KMS-11 (cell line): Measurements from ENCODE around the gene CMTM7.
"Not testable (repeated sequence)": the region's sequence is repeated elsewhere in the genome, so short reads cannot be mapped to it uniquely, and the experiment has no call there.

ENCODE experiments used
- H2AFZ ChIP-seq: fragments of 200-600 bp; sonication (generic); 2 replicates; pipeline ENCODE4 v1.6.1; 2016; ENCODE audit warnings: antibody characterized with exemption, mixed run types, low read depth
- H3K27ac ChIP-seq: fragments of 200-600 bp; sonication (generic); 2 replicates; pipeline ENCODE4 v1.6.1; 2016; ENCODE audit warnings: mild to moderate bottlenecking, mixed run types
- H3K27me3 ChIP-seq: fragments of 200-600 bp; sonication (generic); 2 replicates; pipeline ENCODE4 v1.6.1; 2017; ENCODE audit warnings: mild to moderate bottlenecking, low read depth, mixed run types, moderate library complexity; ENCODE audit not compliant: insufficient read depth
- H3K36me3 ChIP-seq: fragments of 200-600 bp; sonication (generic); 2 replicates; pipeline ENCODE4 v1.6.1; 2017; ENCODE audit warnings: mild to moderate bottlenecking, mixed run types; ENCODE audit not compliant: insufficient read depth
- H3K4me1 ChIP-seq: fragments of 200-600 bp; sonication (generic); 2 replicates; pipeline ENCODE4 v1.6.1; 2016; ENCODE audit warnings: mild to moderate bottlenecking, low read depth, mixed run types; ENCODE audit not compliant: poor library complexity, severe bottlenecking
- H3K4me2 ChIP-seq: fragments of 200-600 bp; sonication (generic); 2 replicates; pipeline ENCODE4 v1.7.0; 2016; ENCODE audit warnings: mild to moderate bottlenecking, mixed run types
- H3K4me3 ChIP-seq: fragments of 200-600 bp; sonication (generic); IDR thresholded peaks from 2 replicates; pipeline ENCODE4 v1.6.1; 2017; ENCODE audit warnings: low read depth, low read length, mixed read lengths; ENCODE audit not compliant: insufficient read depth
- H3K79me2 ChIP-seq: fragments of 200-600 bp; sonication (generic); 2 replicates; pipeline ENCODE4 v1.6.1; 2016; ENCODE audit warnings: low read depth, mixed run types; ENCODE audit not compliant: insufficient read depth
- H3K9ac ChIP-seq: fragments of 200-600 bp; sonication (generic); 2 replicates; pipeline ENCODE4 v1.6.1; 2016; ENCODE audit warnings: mild to moderate bottlenecking, mixed run types
- H4K20me1 ChIP-seq: fragments of 200-600 bp; sonication (generic); 2 replicates; pipeline ENCODE4 v1.6.1; 2016; ENCODE audit warnings: mild to moderate bottlenecking, mixed run types; ENCODE audit not compliant: insufficient read depth
- CTCF ChIP-seq: fragments of 200-600 bp; sonication (generic); conservative IDR thresholded peaks from 2 replicates; pipeline ENCODE4 v1.6.1; 2017; ENCODE audit warnings: low read depth, mild to moderate bottlenecking, antibody characterized with exemption, low read length, moderate library complexity, mixed read lengths

Gene CMTM7

GRCh38 chr3:32471246-32471645 is 79.6 kb downstream of the CMTM7 start:
- H3K27me3 ChIP-seq = no peaks in the 10 kb centered on the region
- no peak for TF ChIP-seq CTCF
- H3K79me2 ChIP-seq = no peaks in the 10 kb centered on the region
- H3K4me2 ChIP-seq = no peak overlapping the region
- no peak overlapping the region for H3K4me3 ChIP-seq
- no peak overlapping the region for H3K27ac ChIP-seq
- H3K36me3 ChIP-seq = no peaks in the 10 kb centered on the region
- H4K20me1 ChIP-seq = no peaks in the 10 kb centered on the region
- no peak overlapping the region for H2AFZ ChIP-seq
- H3K4me1 ChIP-seq = peaks cover 16% of the 10 kb centered on the region
- no peak overlapping the region for H3K9ac ChIP-seq

- H4K20me1 ChIP-seq, H3K4me2 ChIP-seq, H3K79me2 ChIP-seq, H3K36me3 ChIP-seq, H3K27me3 ChIP-seq, H3K4me3 ChIP-seq, H3K9ac ChIP-seq, H3K27ac ChIP-seq, H2AFZ ChIP-seq: not testable (repeated sequence)
- peaks cover 16% of the 10 kb centered on the region for H3K4me1 ChIP-seq
Measured at GRCh38 chr3:32472151-32472550, 80.5 kb downstream of the CMTM7 start.

GRCh38 chr3:32474201-32474600 is 82.5 kb downstream of the CMTM7 start:
- no peaks in the 10 kb centered on the region for H4K20me1 ChIP-seq
- H3K79me2 ChIP-seq = no peaks in the 10 kb centered on the region
- no peak for TF ChIP-seq CTCF
- H3K4me3 ChIP-seq = no peak overlapping the region
- no peak overlapping the region for H3K9ac ChIP-seq
- H3K27ac ChIP-seq = no peak overlapping the region
- no peak overlapping the region for H3K4me2 ChIP-seq
- H2AFZ ChIP-seq = no peak overlapping the region
- H3K4me1 ChIP-seq = peaks cover 9% of the 10 kb centered on the region
- H3K27me3 ChIP-seq = no peaks in the 10 kb centered on the region
- no peaks in the 10 kb centered on the region for H3K36me3 ChIP-seq

- no peak overlapping the region for H3K4me2 ChIP-seq
- no peak overlapping the region for H3K27ac ChIP-seq
- no peaks in the 10 kb centered on the region for H3K27me3 ChIP-seq
- no peaks in the 10 kb centered on the region for H3K4me1 ChIP-seq
- no peaks in the 10 kb centered on the region for H3K36me3 ChIP-seq
- H3K4me3 ChIP-seq = no peak overlapping the region
- no peaks in the 10 kb centered on the region for H4K20me1 ChIP-seq
- H2AFZ ChIP-seq = no peak overlapping the region
- no peaks in the 10 kb centered on the region for H3K79me2 ChIP-seq
- no peak overlapping the region for H3K9ac ChIP-seq
- TF ChIP-seq CTCF = no peak
Measured at GRCh38 chr3:32480604-32481003, 89.0 kb downstream of the CMTM7 start.

- Histone ChIP-seq H3K4me3 (no peak overlapping the region), H3K4me1 (no peaks in the 10 kb centered on the region), H3K4me2 (no peak overlapping the region), H3K36me3 (no peaks in the 10 kb centered on the region), H3K27me3 (no peaks in the 10 kb centered on the region), H3K79me2 (no peaks in the 10 kb centered on the region), H3K9ac (no peak overlapping the region), H2AFZ (no peak overlapping the region), H3K27ac (no peak overlapping the region), H4K20me1 (no peaks in the 10 kb centered on the region)
- TF ChIP-seq CTCF = no peak
Measured at GRCh38 chr3:32481791-32482631, 90.4 kb downstream of the CMTM7 start.
